K562 treated with DMSO at 1 percent for 48 hours (cell line): ENCODE data around the gene STIMATE. TPM values are rescaled to one million over a fixed set of nuclear protein-coding genes. Genes with fewer than 3 reads are reported as not detected.

ENCODE experiments used
- total RNA-seq: library from RNA; unstranded; fragments of 300-600 nt; gene quantifications from 2 replicates; pipeline ENCODE4 v1.2.3, GENCODE V29; 2022; ENCODE audit warnings: low replicate concordance; ENCODE audit errors: extremely low read depth

The STIMATE gene
- not detected in 2 replicates for total RNA-seq

GRCh38 chr3:52897130-52898122 is at the start of gene STIMATE:
STIMATE (minus strand) TSS chr3:52897548; CDS start chr3:52897450, 98 bp downstream.

GRCh38 chr3:52834871-52835501 is 62.4 kb downstream of the STIMATE start, which contains the start of gene MUSTN1:
MUSTN1 (minus strand) TSS chr3:52835019; CDS start chr3:52834948, 71 bp downstream.

GRCh38 chr3:52830535-52831258 is 66.7 kb downstream of the STIMATE start, which contains the start of gene ITIH4:
ITIH4 (minus strand) TSS chr3:52830672; CDS start chr3:52830642, 30 bp downstream.

GRCh38 chr3:52794612-52795099 is 102.7 kb downstream of the STIMATE start, which contains the start of gene ITIH3:
ITIH3 (plus strand) TSS chr3:52794796; CDS start chr3:52794804, 8 bp downstream.

Other genes with a start within 250 kb of the STIMATE start
- not detected in 2 replicates for gene PBRM1, start 211.6 kb downstream of the STIMATE start, total RNA-seq
- not detected in 2 replicates for gene GNL3, start 211.5 kb downstream of the STIMATE start, total RNA-seq
- gene GLT8D1, start 191.8 kb downstream of the STIMATE start, total RNA-seq = not detected in 2 replicates
- gene SPCS1, start 191.4 kb downstream of the STIMATE start, total RNA-seq = not detected in 2 replicates
- not detected in 2 replicates for gene NEK4, start 126.6 kb downstream of the STIMATE start, total RNA-seq
- gene ITIH1, start 119.9 kb downstream of the STIMATE start, total RNA-seq = not detected in 2 replicates
- not detected in 2 replicates for gene ITIH3, start 102.8 kb downstream of the STIMATE start, total RNA-seq
- not detected in 2 replicates for gene ITIH4, start 66.9 kb downstream of the STIMATE start, total RNA-seq
- not detected in 2 replicates for gene MUSTN1, start 62.5 kb downstream of the STIMATE start, total RNA-seq
- gene SFMBT1, start 148.5 kb upstream of the STIMATE start, total RNA-seq = not detected in 2 replicates
- gene RFT1, start 232.9 kb upstream of the STIMATE start, total RNA-seq = not detected in 2 replicates